RKO (cell line): Measurements from ENCODE around the gene ASF1B.
A peak's percentile ranks its signal among the peaks of the same experiment; 100 is the strongest.

Experiments
- DNase-seq: peaks from one replicate; pipeline ENCODE4 v3.0.0-alpha.2; 2016; ENCODE audit warnings: low spot score

ASF1B gene

DNA sequence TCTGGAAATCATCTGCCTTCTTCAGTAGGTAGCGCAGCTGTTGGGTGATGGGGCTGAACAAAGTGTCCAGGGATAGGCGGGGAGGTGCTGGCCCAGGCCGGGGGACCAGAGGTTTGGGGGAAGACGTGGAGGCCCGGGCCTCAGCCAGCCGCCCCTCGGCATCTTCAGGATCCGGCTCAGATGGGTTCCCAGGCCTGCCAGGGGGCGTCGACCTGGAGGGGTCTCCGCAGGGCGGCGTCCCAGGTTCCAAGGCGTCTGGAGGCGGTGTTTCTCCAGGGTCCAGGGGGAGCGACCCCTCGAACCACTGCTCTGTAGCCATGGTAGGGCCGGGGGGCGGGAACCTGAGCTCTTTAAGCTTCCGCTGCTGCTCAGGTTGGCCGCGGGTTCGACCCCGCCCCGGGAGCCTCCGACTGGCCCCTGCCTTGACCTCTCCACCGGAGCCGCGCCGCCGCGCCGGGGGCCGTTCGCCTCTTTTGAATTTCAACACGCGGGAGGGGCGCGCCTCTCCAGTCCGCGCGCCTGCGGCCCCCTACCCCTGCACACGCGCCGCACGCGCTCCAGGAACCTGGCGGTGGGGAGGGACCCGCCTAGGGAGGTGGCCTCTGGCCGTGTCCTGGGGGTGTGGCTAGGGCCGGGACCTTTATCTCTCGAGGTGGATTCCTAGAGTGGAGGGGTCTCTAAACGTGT is 50.9 kb downstream of the ASF1B start, which contains the start of gene C19orf67:
Gene C19orf67, minus strand, starts transcription at position 475 of the 687 bp plus-strand sequence. Its CDS starts 156 bp downstream, at position 319.
- no peak for DNase-seq

DNA sequence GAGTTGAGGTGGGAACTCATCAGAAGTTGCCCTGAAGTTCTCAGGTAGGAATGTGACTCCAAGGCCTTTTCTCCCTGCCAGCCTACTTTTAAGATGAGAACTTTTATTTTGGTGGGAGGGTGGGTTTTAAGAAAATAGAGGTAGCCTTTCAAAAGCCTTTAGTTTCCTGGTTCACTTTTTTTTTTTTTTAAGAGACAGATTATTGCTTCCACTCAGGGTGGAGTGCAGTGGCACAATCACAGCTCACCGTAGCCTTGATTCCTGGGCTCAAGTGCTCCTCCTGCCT is 53.8 kb downstream of the ASF1B start:
- no peak for DNase-seq

DNA sequence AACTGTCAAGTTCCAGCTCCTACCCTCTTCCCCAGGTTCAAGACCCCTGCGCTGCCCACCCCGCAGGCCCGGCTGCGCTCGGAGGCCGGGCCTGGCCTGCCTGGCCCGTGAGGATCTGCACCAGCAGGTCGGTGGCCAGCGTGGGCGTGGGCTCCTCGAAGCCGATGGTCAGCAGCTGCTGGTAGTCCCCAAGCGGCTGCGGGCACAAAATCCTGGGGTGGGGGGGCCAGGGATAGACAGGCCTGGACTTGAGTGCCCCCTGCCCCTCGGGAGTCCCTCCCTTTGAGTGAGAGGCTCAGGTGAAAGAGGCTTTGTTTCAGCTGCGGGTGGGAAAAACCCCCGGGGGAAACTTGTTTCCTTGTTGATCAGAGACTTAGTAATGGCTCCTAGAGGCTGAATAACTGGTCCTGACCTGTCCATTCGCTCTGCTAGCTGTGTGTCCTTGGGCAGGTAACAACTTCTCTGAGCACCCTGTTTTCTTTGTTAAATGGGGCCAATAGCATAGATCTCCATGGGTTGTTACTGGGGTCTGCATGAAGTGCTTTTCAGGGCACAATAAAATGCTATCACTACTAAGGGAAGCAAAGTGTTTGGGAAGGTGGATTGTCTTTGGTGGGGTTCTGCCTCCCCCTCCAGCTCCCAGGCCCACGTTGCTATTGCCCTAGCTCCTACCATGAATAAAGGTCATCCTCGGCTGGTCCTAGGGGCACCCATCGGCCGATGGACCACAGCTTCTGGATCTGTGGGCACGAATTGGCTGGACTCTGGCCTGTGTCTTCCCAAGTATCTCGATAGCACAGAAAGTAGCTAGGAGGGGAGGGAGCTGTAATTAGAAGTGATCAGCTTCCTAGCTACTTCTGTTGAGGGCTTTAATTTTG is 54.4 kb downstream of the ASF1B start:
- peak; percentile 44 for DNase-seq

DNA sequence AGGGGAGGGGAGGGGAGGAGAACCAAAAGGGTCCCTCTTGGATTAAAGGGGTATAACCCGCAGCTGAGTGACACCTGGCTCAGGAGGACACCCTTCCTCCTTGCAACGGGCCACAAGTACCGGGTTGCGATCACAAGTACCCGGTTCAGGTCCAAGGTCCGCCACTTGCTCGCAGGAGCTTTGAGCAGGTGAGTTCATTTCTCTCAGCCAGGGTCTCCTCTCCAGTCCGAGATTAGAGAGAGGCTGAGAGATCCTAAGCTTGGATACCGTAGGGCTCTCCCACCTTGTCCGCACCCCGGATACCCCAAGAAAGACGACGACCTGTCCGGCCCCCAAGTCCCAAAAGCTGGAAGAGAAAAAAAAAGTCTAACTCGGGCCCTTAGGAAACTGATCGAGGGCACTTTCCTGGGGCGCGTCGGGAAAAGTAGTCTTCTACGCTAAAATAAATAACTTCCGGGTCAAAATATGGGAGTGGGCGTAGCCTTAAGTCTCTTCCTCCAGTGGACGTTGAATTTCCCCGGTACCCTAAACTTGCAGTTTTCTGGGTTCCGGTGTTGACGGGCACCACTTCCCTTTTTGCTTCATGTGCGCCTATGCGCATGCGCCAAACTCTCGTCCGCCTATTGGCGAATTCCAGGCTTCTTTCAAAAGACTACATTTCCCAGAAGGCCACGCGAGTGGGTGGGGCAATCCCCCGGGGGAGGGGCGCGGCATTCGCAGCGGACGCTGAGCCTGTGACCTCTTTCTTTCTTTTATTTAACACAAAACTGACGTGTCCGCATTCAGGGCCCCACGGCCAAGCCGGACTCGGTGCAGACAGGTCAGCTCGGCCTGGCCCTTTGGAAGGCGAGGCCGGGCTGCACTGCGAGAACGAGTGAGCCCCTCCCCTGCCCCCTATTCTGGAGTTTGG is 55.2 kb downstream of the ASF1B start:
- DNase-seq, result peak; percentile 100

DNA sequence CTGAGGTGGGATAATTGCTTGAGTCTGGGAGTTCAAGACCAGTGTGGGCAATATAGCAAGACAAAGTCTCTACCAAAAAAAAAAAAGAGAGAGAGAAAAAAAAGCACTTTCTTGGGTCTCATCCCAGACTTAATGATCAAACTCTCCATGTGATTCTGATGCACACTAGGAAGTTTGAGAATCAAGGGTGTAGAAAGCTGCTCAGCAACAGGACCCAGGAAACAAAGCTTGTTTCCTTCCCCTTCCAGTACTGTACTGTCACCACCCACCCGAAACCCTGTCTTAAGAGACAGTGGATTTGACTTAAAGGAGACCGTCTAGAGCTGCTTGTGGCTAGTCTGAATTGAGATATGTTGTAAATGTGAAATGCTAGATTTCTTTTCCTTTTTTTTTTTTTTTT is 58.0 kb downstream of the ASF1B start:
- no peak for DNase-seq

DNA sequence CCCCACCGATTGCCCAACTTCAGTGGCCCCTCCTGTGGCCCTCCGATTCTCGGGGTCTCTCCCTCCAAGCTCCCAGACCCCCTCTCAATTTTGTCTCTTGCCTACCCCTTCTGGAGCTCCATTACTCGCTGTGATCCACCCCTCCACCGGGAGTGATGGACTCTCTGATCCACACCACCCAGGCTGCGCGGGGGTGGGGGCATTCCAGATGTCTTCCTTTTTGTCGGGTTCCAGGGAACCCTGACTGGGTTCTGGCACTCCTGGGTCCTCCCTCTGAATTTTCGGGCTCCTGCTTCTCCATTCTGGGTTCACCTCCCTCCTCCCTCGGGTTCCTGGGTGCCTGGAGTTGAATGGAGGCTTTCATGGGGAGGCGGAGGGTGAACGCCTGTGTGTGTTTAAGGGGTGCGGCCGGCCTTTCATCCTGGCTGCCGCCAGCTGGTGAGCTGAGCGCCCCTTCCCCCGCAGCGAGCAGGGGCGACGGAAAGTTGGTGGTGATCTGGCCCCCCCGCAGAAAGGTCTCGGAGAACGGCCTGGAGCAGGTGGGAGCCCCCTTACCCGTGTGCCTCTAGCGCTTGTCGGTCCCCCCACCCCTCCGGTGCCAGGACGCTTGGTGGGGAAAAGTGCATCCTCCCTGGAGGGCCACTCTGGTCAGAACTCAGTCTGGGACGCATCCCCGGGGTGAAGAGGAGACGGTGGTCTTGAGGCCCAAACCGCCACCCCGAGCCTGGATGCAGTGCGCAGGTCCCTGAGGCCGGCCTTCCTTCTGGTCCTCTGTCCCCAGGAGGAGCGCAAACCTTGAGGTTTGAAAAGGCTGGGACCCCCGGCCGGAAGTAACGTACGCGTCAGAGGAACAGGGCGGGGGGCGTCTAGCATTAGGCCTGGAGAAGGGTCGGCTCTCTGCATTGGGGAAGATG is 62.2 kb downstream of the ASF1B start:
- peak; percentile 48 for DNase-seq

DNA sequence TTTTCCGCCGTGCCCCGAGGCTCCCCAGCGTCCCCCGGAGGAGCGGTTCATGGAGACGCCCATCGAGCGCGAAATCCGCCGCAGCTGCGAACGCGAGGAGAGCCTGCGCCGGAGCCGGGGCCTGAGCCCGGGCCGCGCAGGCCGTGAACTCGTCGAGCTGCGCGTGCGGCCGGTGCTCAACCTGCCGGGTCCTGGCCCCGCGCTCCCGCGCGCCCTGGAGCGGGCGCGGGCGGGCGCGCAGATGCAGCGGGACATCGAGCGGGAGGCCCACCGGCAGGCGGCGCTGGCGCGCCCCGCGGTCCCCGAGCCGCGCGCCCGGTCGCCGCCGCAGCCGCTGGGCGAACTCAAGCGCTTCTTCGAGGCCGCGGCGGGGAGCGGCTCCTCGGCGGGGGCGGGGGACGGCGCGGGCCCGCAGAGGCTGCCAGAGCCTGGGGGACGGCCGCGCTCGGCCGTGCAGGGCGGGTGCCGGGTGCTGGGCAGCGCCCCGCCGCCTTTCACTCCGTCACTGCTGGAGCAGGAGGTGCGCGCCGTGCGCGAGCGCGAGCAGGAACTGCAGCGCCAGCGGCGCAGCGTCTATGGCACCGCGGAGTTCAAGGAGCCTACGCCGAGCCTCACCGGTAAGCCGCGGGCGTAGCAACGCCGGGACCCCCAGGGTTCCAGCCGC is 63.0 kb downstream of the ASF1B start:
- peak; percentile 88 for DNase-seq

DNA sequence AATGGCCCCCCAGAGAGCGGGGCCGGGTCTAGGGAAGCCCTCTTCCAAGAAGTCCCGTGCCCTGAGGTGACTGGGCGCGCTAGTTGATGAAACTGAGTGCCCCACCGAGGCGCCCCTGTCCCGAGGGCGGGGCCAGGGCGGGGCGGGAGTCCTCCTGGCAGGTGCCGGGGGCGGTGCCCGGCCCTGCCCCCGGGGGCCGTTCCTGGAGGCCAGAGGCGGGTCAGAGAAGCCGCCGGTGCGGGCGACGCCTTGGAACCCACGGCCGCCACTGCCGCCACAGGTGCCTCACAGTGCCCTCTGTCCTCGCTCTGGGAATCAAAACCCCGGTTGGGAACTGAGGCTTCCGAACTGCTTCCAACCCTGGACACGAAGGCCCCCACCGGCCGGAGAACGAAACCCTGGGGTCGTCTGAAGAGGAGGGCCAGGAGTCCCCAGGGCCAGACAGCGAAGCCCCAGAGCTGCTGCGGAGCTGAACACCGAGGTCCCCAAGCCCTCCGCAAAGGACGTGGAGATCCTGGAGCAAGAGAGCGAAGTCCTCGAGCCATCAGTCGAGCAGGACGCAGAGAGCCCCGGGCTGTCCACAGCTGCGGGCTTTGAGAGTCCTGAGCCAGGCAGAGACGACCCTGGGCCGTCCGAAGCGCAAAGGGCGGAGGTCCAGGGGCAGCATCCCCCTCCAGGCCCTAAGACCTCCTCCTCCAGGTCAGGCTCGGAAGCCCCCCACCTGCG is 63.7 kb downstream of the ASF1B start, which contains the start of gene MISP3:
Gene MISP3, plus strand, starts transcription at position 252 of the 726 bp plus-strand sequence. CDS start 524 bp downstream, outside the sequence.
- no peak for DNase-seq

DNA sequence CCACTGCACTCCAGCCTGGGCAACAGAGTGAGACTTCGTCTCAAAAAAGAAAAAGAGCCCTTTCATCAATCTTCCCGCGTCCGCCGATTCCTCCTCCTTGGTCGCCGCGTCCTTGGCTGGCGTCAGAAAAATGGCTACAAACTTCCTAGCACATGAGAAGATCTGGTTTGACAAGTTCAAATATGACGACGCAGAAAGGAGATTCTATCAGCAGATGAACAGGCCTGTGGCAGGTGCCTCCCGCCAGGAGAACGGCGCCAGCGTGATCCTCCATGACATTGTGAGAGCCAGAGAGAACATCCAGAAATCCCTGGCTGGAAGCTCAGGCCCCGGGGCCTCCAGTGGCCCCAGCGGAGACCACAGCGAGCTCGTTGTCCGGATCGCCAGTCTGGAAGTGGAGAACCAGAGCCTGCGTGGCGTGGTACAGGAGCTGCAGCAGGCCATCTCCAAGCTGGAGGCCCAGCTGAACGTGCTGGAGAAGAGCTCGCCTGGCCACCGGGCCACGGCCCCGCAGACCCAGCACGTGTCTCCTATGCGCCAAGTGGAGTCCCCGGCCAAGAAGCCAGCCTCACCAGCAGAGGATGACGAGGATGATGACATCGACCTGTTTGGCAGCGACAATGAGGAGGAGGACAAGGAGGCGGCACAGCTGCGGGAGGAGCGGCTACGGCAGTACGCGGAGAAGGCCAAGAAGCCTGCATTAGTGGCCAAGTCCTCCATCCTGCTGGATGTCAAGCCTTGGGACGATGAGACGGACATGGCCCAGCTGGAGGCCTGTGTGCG is 65.9 kb downstream of the ASF1B start:
- no peak for DNase-seq
